ENCODE data around the gene FOXE1.

- TF ChIP-seq CTCF (conservative IDR thresholded peaks at IDR 0.05; ENCODE audit: low read depth in 2 of 2) = no peak
- TF ChIP-seq EZH2phosphoT487 (IDR thresholded peaks at IDR 0.05; ENCODE audit: unreplicated experiment) = peak; percentile 66
- peak; percentile 97 for TF ChIP-seq EZH2 (IDR thresholded peaks at IDR 0.05; ENCODE audit: low read depth, unreplicated experiment)
- no peak for TF ChIP-seq REST (IDR thresholded peaks at IDR 0.05; ENCODE audit: unreplicated experiment)
Observed at GRCh38 chr9:97852399-97853055, 499 bp upstream of the FOXE1 start.
